Measurements from ENCODE around the gene MAPK9.

DNA sequence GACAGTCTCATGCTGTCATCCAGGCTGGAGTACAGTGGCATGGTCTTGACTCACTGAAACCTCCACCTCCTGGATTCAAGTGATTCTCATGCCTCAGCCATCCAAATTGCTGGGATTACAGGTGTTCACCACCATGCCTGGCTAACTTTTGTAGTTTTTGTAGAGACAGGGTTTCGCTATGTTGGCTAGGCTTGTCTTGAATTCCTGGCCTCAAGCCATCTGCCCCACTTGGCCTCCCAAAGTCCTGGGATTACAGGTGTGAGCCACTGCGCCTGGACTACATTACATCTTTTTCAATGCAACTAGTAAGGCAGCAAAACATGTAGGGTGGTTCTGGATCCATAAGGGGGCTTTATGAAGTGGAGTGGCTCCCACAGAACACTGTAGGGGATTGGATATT is 53.3 kb downstream of the MAPK9 start:
- TF ChIP-seq EZH2 (IDR thresholded peaks at IDR 0.05; ENCODE audit: insufficient read depth, poor library complexity, severe bottlenecking) (no peak), EZH2phosphoT487 (IDR thresholded peaks at IDR 0.05; ENCODE audit: insufficient read depth, low read depth) (no peak)
